Stimulated activated naive B cell treated with anti-CD40 and anti-IgM and Interleukin-4, amounts not matched to agents 10 μg/mL and 1 μg/mL and 100 μg/mL, for 72 hours (primary cell): ENCODE data around the gene LCP1.

Experiments
- ATAC-seq, 2 donors: fragments of 150-1000 bp; cut with Tn5 transposase; replicated peaks; 2 replicates each; pipeline ENCODE4 v1.10.0; 2021; ENCODE audit warnings: moderate library complexity in 1 of 2
- DNase-seq: peaks from one replicate; pipeline ENCODE4 v3.0.0; 2021
- H3K27ac Mint-ChIP-seq: one replicate; pipeline ENCODE4 v1.8.0; 2022; ENCODE audit warnings: mild to moderate bottlenecking, mixed read lengths
- H3K27me3 Mint-ChIP-seq, 2 donors: one replicate each; pipeline ENCODE4 v1.8.0; 2022; ENCODE audit warnings: mixed read lengths in 2 of 2
- H3K36me3 Mint-ChIP-seq, 2 donors: one replicate each; pipeline ENCODE4 v1.8.0; 2022; ENCODE audit warnings: mixed read lengths in 2 of 2, mild to moderate bottlenecking in 1 of 2
- H3K4me1 Mint-ChIP-seq, 2 donors: one replicate each; pipeline ENCODE4 v1.8.0; 2022; ENCODE audit warnings: mixed read lengths in 2 of 2, mild to moderate bottlenecking in 1 of 2
- H3K4me3 Mint-ChIP-seq, 2 donors: one replicate each; pipeline ENCODE4 v1.8.0; 2022; ENCODE audit warnings: mild to moderate bottlenecking in 2 of 2, mixed read lengths in 2 of 2, moderate library complexity in 1 of 2
- H3K9me3 Mint-ChIP-seq, 2 donors: one replicate each; pipeline ENCODE4 v1.8.0; 2022; ENCODE audit warnings: mixed read lengths in 2 of 2, mild to moderate bottlenecking in 1 of 2

Gene LCP1

DNA sequence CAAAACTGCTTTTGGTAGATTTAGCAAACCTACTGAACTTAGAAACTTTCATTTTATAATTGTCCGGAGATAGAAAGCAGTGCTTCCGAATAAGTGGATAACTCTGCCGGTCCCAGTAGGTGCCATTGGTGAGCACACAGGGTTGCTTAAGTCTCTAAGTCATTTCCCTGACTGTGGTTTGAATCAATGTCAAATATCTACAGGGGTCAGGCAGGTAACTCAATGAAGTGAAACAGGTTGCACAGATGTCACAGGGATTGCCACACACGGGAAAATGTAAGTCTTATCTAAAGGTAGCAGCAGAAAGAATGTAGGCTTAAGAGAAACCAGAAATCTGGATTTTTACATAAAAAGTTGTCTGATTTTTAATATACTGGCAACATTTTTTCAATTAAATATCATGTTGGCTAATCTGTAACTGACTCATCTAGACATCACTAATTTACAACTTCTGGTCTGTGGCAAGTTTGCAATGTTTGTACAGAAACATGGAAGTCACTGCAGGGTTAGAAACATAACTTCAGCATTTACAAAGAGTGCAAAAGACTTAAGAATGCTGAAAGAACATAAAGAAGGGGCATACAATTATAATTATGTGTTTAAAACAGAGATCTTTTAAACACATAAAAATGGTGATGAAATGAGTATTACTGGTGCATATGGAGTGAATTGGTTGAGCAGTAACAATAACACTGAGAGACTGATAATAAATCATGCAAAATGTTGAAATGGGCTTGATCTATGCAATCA lies 15.5 kb upstream of the LCP1 start:
- ATAC-seq = peak in 1 of 2 donors; percentile 31
- Mint-ChIP-seq H3K4me1 (peaks cover 15 to 24% of the 10 kb centered on the region in 2 donors), H3K9me3 (no peaks in the 10 kb centered on the region), H3K36me3 (no peaks in the 10 kb centered on the region), H3K4me3 (no peak overlapping the region), H3K27ac (no peak overlapping the region), H3K27me3 (no peaks in the 10 kb centered on the region)
- no peak for DNase-seq

DNA sequence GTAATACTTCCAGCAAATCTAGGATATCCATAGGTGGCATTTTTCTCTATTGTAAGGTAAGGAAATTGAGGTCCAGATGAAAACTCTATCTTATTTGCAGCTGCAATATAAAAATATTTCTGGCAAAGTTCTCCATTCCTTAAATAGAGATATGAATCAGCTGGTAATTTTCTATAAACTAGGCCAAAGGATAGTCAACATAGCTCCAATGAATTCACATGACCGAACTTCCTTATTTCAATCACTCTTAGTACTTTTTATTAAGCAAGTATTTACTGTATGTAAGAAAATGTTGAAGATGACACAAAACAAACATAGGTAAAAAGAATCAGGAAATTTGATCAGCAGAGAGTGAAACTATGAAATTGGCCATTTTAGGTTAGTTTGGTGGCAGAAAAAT lies 13.0 kb upstream of the LCP1 start:
- DNase-seq = no peak
- Mint-ChIP-seq H3K27ac (peak overlapping the region; percentile 6), H3K36me3 (no peaks in the 10 kb centered on the region), H3K27me3 (no peaks in the 10 kb centered on the region), H3K9me3 (no peaks in the 10 kb centered on the region), H3K4me3 (no peak overlapping the region), H3K4me1 (peaks cover 10 to 18% of the 10 kb centered on the region in 2 donors)
- ATAC-seq = no peak

DNA sequence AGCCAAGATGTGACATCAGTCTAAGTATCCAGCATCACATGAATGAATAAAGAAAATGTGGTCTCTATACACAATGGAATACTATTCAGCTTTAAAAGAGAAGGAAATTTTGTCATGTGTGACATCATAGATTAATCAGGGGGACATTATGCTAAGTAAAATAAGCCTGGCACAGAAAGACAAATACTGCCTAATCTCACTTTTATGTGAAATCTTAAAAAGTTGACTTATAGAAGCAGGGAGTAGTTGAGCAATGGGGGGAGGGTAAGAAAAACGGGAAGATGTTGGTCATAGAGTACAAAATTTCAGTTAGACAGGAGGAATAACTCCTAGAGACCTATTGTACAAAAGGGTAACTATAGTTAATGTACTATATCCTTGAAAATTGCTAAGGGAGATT lies 10.4 kb upstream of the LCP1 start:
- no peaks in the 10 kb centered on the region for H3K27me3 Mint-ChIP-seq
- no peak overlapping the region for H3K4me3 Mint-ChIP-seq
- no peaks in the 10 kb centered on the region for H3K36me3 Mint-ChIP-seq
- no peak overlapping the region for H3K27ac Mint-ChIP-seq
- peaks cover 18 to 19% of the 10 kb centered on the region in 2 donors for H3K4me1 Mint-ChIP-seq
- DNase-seq (no peak), ATAC-seq (no peak)
- no peaks in the 10 kb centered on the region for H3K9me3 Mint-ChIP-seq

DNA sequence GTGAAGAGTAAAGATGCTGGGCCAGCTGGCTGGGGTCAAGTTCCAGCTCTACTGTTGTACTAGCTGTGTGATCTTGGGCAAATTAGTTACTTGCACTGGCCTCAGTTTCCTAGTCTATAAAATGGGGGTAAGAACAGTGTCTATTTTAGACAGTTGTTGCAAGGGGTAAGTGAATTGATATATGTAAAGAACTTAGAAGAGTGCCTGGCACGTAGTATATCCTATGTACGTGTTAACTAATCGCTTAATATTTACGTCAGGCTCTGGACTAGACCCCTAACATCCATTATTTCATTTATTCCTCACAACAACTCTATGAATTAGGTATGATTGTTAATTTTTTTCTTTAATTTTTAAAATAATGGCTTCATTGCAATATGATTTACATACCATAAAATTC lies 3.7 kb upstream of the LCP1 start:
- H3K4me3 Mint-ChIP-seq = no peak overlapping the region
- H3K9me3 Mint-ChIP-seq = no peaks in the 10 kb centered on the region
- H3K4me1 Mint-ChIP-seq = peaks cover 38 to 44% of the 10 kb centered on the region in 2 donors
- ATAC-seq (no peak), DNase-seq (no peak)
- peak overlapping the region; percentile 98 for H3K27ac Mint-ChIP-seq
- H3K36me3 Mint-ChIP-seq = peaks cover 0 to 4% of the 10 kb centered on the region in 2 donors
- H3K27me3 Mint-ChIP-seq = no peaks in the 10 kb centered on the region

GRCh38 chr13:46184277-46184699 lies 2.3 kb upstream of the LCP1 start:
- Mint-ChIP-seq H3K9me3 (no peaks in the 10 kb centered on the region), H3K36me3 (peaks cover 10 to 17% of the 10 kb centered on the region in 2 donors), H3K4me1 (peaks cover 32 to 37% of the 10 kb centered on the region in 2 donors), H3K4me3 (peak overlapping the region; percentile 91 to 92), H3K27me3 (no peaks in the 10 kb centered on the region), H3K27ac (peak overlapping the region; percentile 98)
- DNase-seq (peak; percentile 59), ATAC-seq (peak; percentile 48 to 49)

GRCh38 chr13:46183018-46183946 lies 1.3 kb upstream of the LCP1 start:
- Mint-ChIP-seq H3K9me3 (no peaks in the 10 kb centered on the region), H3K27ac (peak overlapping the region; percentile 98), H3K27me3 (no peaks in the 10 kb centered on the region), H3K4me1 (peaks cover 33 to 39% of the 10 kb centered on the region in 2 donors), H3K4me3 (peak overlapping the region; percentile 91 to 92), H3K36me3 (peaks cover 13 to 20% of the 10 kb centered on the region in 2 donors)
- peak; percentile 41 to 49 for ATAC-seq
- DNase-seq = peak; percentile 61

DNA sequence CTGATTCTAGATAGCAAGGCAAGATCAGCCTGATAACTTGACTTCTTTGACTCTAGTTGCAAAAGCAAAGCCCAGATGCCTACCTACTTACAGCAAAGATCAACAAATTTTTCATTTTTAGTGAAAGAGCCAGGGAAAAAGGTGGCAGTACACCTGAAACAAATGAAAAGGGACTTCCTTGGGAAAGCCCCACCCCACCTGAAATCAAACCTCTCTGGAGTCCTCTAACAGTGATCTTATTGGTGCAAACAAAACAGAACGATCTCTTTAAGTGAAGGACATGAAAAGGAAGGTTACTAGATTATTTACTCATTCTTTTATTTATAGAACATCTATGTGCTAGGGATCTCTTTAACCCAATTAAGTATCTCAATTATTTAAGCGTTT lies 507 bp upstream of the LCP1 start:
- Mint-ChIP-seq H3K27me3 (no peaks in the 10 kb centered on the region), H3K4me3 (peak overlapping the region; percentile 91 to 92), H3K36me3 (peaks cover 21 to 28% of the 10 kb centered on the region in 2 donors), H3K4me1 (peaks cover 35 to 44% of the 10 kb centered on the region in 2 donors), H3K9me3 (no peaks in the 10 kb centered on the region), H3K27ac (peak overlapping the region; percentile 98)
- ATAC-seq (peak; percentile 20 to 26), DNase-seq (peak; percentile 40)

GRCh38 chr13:46181377-46181839 lies 569 bp downstream of the LCP1 start:
- Mint-ChIP-seq H3K9me3 (no peaks in the 10 kb centered on the region), H3K36me3 (peaks cover 30 to 38% of the 10 kb centered on the region in 2 donors), H3K4me3 (peak overlapping the region; percentile 91 to 92), H3K27me3 (no peaks in the 10 kb centered on the region), H3K27ac (peak overlapping the region; percentile 98), H3K4me1 (peaks cover 38 to 50% of the 10 kb centered on the region in 2 donors)
- no peak for DNase-seq
- no peak for ATAC-seq

- ATAC-seq = no peak
- Mint-ChIP-seq H3K27me3 (no peaks in the 10 kb centered on the region), H3K27ac (peak overlapping the region; percentile 96), H3K36me3 (peaks cover 38 to 47% of the 10 kb centered on the region in 2 donors), H3K4me1 (peaks cover 41 to 55% of the 10 kb centered on the region in 2 donors), H3K9me3 (no peaks in the 10 kb centered on the region), H3K4me3 (peak overlapping the region; percentile 90 to 92)
- DNase-seq = no peak
Measured at GRCh38 chr13:46179969-46180763, 1.8 kb downstream of the LCP1 start.

DNA sequence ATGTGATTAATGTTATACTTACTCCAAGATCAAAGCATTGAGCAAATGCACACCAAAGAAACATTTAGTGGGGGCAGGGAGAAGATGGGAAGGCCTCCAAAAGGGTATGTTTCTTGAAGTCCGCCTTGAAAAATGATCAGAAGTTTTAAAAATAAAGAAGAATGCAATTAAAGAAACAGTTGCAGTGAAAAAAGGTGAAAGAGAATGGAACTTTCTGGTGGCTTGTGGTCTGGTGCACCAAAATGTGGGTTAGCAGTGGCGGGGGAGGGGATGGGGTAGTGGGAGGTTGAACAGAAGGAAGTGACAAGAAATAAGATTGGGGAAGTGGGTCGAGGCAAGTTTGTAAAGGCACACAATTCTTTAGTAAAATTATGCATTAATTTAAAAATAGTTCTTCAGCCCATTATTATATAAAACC lies 2.5 kb downstream of the LCP1 start:
- Mint-ChIP-seq H3K27me3 (no peaks in the 10 kb centered on the region), H3K4me1 (peaks cover 38 to 55% of the 10 kb centered on the region in 2 donors), H3K9me3 (no peaks in the 10 kb centered on the region), H3K27ac (peak overlapping the region; percentile 91), H3K4me3 (peak overlapping the region; percentile 90 to 92), H3K36me3 (peaks cover 42 to 50% of the 10 kb centered on the region in 2 donors)
- ATAC-seq = peak in 1 of 2 donors; percentile 19
- peak; percentile 47 for DNase-seq

- Mint-ChIP-seq H3K27me3 (no peaks in the 10 kb centered on the region), H3K27ac (peak overlapping the region; percentile 91), H3K4me1 (peaks cover 34 to 53% of the 10 kb centered on the region in 2 donors), H3K36me3 (peaks cover 45 to 52% of the 10 kb centered on the region in 2 donors), H3K9me3 (no peaks in the 10 kb centered on the region), H3K4me3 (peak overlapping the region; percentile 90 to 92)
- ATAC-seq = no peak
- no peak for DNase-seq
Measured at GRCh38 chr13:46178821-46179220, 3.2 kb downstream of the LCP1 start.

DNA sequence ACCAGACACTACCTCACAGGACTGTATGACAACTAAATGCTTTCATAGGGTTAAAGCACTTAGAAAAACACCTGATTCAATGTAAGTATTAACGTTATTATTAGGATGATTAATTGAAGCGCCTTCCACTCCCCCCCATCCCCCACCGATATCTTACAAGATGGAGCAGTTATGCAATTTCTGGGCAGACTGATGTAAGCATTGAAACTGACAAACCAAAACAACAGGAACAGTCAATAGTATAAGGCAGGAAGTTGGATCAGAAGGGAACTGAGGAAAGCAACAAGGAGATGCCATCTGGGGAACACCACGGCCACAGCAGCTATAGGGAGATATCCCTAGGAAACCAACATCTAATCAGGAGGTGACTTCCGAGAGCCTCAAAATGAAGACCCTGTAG lies 3.8 kb downstream of the LCP1 start:
- Mint-ChIP-seq H3K4me3 (peak overlapping the region; percentile 76 to 81), H3K36me3 (peaks cover 50 to 59% of the 10 kb centered on the region in 2 donors), H3K4me1 (peaks cover 34 to 53% of the 10 kb centered on the region in 2 donors), H3K9me3 (no peaks in the 10 kb centered on the region), H3K27ac (peak overlapping the region; percentile 65), H3K27me3 (no peaks in the 10 kb centered on the region)
- DNase-seq = no peak
- no peak for ATAC-seq

DNA sequence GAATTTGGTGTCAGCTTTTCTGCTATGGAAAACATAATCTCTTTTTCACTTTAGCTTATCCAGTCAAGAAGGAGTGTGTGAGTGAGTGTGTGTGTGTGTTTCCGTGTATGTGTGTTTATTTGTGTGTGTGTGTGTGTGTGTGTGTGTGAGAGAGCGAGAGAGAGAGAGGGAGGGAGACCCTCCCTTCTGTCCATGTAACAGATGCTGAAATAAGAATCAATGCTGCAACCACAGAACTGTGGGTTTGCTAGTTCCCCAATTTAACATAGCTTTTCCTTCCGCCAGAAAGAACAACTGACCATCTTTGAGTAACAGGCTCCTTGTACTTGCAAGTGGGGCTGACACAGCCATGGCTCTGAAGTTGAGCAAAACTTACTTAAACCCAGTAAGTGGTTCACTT lies 5.2 kb downstream of the LCP1 start:
- no peaks in the 10 kb centered on the region for H3K9me3 Mint-ChIP-seq
- ATAC-seq (peak; percentile 41 to 49), DNase-seq (peak; percentile 36)
- peaks cover 38 to 63% of the 10 kb centered on the region in 2 donors for H3K4me1 Mint-ChIP-seq
- H3K27ac Mint-ChIP-seq = peak overlapping the region; percentile 65
- no peaks in the 10 kb centered on the region for H3K27me3 Mint-ChIP-seq
- peak overlapping the region; percentile 76 to 81 for H3K4me3 Mint-ChIP-seq
- peaks cover 62 to 70% of the 10 kb centered on the region in 2 donors for H3K36me3 Mint-ChIP-seq
